ENCODE measurements around the gene CFAP77.

Gene CFAP77

DNA sequence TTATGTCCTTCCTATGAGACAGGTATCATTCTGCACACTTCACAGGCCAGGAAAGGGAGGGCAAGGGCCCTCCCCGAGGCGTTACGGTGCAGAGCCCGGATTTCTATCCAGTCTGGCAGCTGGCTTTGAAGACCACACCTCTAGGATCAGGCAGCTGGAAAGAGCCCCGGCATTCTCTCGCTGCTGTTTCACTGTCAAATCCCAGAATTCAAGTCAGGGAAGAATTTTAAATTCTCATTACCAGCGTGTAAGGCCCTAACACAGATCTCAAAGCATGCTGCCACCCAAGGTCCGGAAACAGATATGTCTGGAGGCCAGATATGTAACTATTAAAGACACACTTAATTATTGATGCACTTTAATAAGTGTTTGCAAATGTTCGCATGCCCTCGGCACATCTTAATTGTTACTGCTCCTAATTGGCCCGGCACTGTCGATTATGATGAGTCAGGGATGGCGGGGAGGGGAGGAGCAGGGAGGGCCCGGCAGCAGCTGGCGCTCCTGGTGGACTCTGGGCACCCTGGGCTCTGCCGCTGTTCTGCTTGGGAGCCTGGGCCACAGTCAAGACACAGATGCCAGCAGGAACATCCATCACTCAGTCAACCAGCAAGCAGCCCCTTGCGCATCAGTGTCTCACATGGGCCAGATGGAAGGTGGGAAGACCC is 96.1 kb downstream of the CFAP77 start:
- no peak for DNase-seq (ENCODE audit: low read depth in 1 of 2, low spot score in 1 of 2)
- H3K27ac ChIP-seq (replicated peaks) = no peak overlapping the region

DNA sequence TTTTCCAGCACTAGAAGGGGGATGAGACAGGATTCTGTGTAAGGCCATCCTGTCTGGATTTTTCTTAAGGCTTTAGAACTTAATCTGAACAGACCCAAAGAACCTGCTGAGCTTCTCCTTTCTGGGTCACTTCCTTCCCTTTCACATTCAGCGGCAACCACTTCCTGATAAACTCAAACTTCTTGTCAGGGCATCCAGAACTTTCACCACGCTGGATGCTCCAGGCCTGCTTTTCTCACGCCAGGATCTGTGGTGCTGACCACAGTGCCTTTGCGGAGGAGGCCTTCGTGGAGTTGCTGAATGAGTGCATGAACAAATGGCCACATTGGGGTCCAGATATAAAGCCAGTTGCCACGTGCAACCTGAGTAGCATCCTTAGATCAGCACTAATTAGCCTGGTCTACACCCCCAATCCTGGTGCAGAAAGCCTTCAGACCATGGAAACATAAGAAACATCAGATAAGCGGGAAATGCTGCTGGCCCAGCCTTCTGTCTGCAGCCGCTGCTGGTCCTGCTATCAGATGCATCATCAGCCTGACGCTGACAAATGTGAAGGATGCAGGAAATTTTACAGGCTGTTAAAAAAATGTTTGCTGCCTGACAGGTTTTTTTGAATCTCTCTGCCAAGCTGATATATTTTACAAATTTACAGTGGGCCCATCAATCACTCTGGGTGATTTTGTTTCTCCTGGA is 97.1 kb downstream of the CFAP77 start:
- no peak overlapping the region for H3K27ac ChIP-seq (replicated peaks)
- H3K4me3 ChIP-seq (replicated peaks; ENCODE audit: insufficient read depth, low read length) = no peak overlapping the region
- peaks cover 6% of the 10 kb centered on the region for H3K27me3 ChIP-seq (ENCODE audit: insufficient read depth, poor library complexity, severe bottlenecking)
- peak; percentile 65 for TF ChIP-seq SPI1 (IDR thresholded peaks at IDR 0.05; ENCODE audit: borderline replicate concordance, low read depth)
- TF ChIP-seq, protein P1, sequence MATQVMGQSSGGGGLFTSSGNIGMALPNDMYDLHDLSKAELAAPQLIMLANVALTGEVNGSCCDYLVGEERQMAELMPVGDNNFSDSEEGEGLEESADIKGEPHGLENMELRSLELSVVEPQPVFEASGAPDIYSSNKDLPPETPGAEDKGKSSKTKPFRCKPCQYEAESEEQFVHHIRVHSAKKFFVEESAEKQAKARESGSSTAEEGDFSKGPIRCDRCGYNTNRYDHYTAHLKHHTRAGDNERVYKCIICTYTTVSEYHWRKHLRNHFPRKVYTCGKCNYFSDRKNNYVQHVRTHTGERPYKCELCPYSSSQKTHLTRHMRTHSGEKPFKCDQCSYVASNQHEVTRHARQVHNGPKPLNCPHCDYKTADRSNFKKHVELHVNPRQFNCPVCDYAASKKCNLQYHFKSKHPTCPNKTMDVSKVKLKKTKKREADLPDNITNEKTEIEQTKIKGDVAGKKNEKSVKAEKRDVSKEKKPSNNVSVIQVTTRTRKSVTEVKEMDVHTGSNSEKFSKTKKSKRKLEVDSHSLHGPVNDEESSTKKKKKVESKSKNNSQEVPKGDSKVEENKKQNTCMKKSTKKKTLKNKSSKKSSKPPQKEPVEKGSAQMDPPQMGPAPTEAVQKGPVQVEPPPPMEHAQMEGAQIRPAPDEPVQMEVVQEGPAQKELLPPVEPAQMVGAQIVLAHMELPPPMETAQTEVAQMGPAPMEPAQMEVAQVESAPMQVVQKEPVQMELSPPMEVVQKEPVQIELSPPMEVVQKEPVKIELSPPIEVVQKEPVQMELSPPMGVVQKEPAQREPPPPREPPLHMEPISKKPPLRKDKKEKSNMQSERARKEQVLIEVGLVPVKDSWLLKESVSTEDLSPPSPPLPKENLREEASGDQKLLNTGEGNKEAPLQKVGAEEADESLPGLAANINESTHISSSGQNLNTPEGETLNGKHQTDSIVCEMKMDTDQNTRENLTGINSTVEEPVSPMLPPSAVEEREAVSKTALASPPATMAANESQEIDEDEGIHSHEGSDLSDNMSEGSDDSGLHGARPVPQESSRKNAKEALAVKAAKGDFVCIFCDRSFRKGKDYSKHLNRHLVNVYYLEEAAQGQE (IDR thresholded peaks at IDR 0.05; ENCODE audit: insufficient replicate concordance, low read depth) = no peak
- peak in 1 of 2 experiments; percentile 29 for DNase-seq (ENCODE audit: low read depth in 1 of 2, low spot score in 1 of 2)

More for the DNA sequence above, 96.1 kb downstream of the CFAP77 start:
- TF ChIP-seq SPI1 (IDR thresholded peaks at IDR 0.05; ENCODE audit: borderline replicate concordance, low read depth) (no peak), GABPA (IDR thresholded peaks at IDR 0.05; ENCODE audit: low read depth) (no peak), POLR2AphosphoS5 (IDR thresholded peaks at IDR 0.05; ENCODE audit: low read depth) (no peak)
- TF ChIP-seq, protein P1 (IDR thresholded peaks at IDR 0.05; ENCODE audit: insufficient replicate concordance, low read depth) = no peak
- TF ChIP-seq, protein P2, sequence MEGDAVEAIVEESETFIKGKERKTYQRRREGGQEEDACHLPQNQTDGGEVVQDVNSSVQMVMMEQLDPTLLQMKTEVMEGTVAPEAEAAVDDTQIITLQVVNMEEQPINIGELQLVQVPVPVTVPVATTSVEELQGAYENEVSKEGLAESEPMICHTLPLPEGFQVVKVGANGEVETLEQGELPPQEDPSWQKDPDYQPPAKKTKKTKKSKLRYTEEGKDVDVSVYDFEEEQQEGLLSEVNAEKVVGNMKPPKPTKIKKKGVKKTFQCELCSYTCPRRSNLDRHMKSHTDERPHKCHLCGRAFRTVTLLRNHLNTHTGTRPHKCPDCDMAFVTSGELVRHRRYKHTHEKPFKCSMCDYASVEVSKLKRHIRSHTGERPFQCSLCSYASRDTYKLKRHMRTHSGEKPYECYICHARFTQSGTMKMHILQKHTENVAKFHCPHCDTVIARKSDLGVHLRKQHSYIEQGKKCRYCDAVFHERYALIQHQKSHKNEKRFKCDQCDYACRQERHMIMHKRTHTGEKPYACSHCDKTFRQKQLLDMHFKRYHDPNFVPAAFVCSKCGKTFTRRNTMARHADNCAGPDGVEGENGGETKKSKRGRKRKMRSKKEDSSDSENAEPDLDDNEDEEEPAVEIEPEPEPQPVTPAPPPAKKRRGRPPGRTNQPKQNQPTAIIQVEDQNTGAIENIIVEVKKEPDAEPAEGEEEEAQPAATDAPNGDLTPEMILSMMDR (IDR thresholded peaks at IDR 0.05; ENCODE audit: insufficient read depth, low read length) = no peak
- H3K27me3 ChIP-seq (ENCODE audit: insufficient read depth, poor library complexity, severe bottlenecking) = peaks cover 6% of the 10 kb centered on the region
- no peak overlapping the region for H3K4me3 ChIP-seq (replicated peaks; ENCODE audit: insufficient read depth, low read length)

DNA sequence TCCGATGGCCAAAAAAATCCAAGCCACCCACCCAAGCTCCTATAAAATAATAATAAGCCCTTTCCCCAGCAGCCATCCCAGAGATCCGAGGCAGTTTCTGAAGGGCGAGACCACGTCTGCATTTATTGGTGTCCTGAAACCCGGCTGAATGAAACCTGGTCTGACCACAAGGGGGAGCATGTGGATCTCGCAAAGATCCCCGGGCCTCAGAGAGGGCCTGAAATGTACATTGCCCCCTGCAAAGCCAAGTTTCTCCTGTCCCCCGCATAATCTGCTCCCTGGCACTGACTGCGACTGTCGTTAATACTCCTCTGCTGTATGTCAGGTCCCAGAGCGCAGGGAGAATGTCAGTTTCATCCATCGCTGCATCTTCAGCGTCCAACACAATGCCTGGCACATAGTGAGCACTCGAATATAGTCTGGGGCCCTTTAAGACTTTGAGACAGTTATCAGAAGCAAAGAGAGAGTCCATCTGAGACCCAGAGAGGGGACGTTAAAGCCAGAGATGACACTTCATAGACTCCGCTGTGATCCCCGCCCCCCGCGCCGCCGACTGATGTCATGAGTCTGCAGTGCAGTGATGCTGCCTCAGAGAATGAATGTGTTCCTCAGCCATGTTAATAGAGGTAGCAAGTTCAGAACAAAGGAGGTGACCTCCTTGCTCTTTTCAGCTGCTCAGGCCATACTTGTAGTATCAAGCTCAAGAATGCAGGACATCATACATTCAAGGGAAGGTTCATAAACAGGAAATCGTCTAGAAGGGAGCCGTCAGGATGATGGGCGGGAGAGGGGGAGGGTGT is 97.9 kb downstream of the CFAP77 start:
- Histone ChIP-seq H3K27ac (replicated peaks) (no peak overlapping the region), H3K27me3 (ENCODE audit: insufficient read depth, poor library complexity, severe bottlenecking) (peaks cover 6% of the 10 kb centered on the region), H3K4me3 (replicated peaks; ENCODE audit: insufficient read depth, low read length) (no peak overlapping the region)
- TF ChIP-seq GABPA (IDR thresholded peaks at IDR 0.05; ENCODE audit: low read depth) = no peak
- TF ChIP-seq, protein P2 (IDR thresholded peaks at IDR 0.05; ENCODE audit: insufficient read depth, low read length) = peak; percentile 57
- DNase-seq (ENCODE audit: low read depth in 1 of 2, low spot score in 1 of 2) = peak; percentile 8 to 59
